ENCODE results near the gene MYL3.

DNA sequence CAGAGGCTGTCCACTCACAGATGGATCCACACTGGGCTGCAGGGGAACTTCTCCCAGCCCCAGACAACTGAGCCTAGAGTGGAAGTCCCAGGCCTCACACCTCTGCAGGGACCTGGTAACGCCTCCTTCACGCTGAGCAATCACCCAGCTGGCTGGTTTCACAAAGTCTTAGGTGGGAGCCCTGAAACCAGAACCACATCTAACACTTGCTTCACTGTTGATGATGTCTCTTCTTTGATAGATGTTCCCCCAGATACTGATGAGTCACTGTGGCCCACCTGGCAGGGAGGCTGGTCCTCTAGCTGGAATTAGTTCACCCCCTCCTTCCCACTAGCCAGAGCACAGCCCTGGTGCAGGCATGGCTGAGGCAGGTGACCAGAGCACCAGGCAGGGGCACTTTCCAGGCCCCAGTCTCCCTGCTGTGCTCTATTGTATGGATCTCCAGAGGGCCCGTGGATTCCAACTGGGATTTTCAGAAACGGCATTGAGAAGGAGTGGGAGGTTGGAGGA lies 33.5 kb downstream of the MYL3 start:
- TF ChIP-seq ZNF274 (IDR thresholded peaks at IDR 0.05; ENCODE audit: low read depth, low read length): no peak
- TF ChIP-seq SUZ12 (IDR thresholded peaks at IDR 0.05; ENCODE audit: extremely low read depth, insufficient read depth, insufficient read length): no peak
- no peak for TF ChIP-seq YY1 (IDR thresholded peaks at IDR 0.05; ENCODE audit: insufficient read depth, insufficient read length)
